Activated naive CD4-positive, alpha-beta T cell treated with anti-CD3 and anti-CD28 coated beads for 36 hours (primary cell): ENCODE measurements around the gene MKRN1. TPM values are rescaled to one million over a fixed set of nuclear protein-coding genes. Genes with fewer than 3 reads are reported as not detected.
A peak's percentile ranks its signal among the peaks of the same experiment; 100 is the strongest.
"Not testable (repeated sequence)": the region's sequence is repeated elsewhere in the genome, so short reads cannot be mapped to it uniquely, and the experiment has no call there.

Experiments used
- CTCF ChIA-PET: fragments of 350-600 bp; sonication (Branson Sonifier 250); formaldehyde crosslinking; loops from one replicate; lab custom pipeline; 2021; ENCODE audit warnings: antibody characterized with exemption; lab: Charles Lee
- DNase-seq: peaks from one replicate; pipeline ENCODE4 v3.0.0-alpha.2; 2020
- H3K27ac Mint-ChIP-seq: one replicate; pipeline ENCODE4 v1.8.0; 2021; ENCODE audit warnings: mild to moderate bottlenecking, mixed read lengths
- H3K27me3 Mint-ChIP-seq: one replicate; pipeline ENCODE4 v1.8.0; 2021; ENCODE audit warnings: low read depth, mixed read lengths
- H3K36me3 Mint-ChIP-seq: one replicate; pipeline ENCODE4 v1.8.0; 2021; ENCODE audit warnings: low read depth, mixed read lengths
- H3K4me1 Mint-ChIP-seq: one replicate; pipeline ENCODE4 v1.8.0; 2021; ENCODE audit warnings: low read depth, mixed read lengths
- H3K4me3 Mint-ChIP-seq: one replicate; pipeline ENCODE4 v1.8.0; 2021; ENCODE audit warnings: mild to moderate bottlenecking, moderate library complexity, mixed read lengths
- H3K9me3 Mint-ChIP-seq: one replicate; pipeline ENCODE4 v1.8.0; 2021; ENCODE audit warnings: mixed read lengths
- intact Hi-C: fragments of 100-400 bp; cut with micrococcal nuclease; formaldehyde crosslinking; loops from one replicate; pipeline ENCODE4 v1.15.1; 2023
- total RNA-seq, 2 experiments: library from RNA; stranded (reverse); gene quantifications; one replicate each; pipeline ENCODE4 v1.2.3, GENCODE V29; 2021

The MKRN1 gene
- total RNA-seq, 2 experiments from 2014 or later = 77.6 to 78.6 TPM

GRCh38 chr7:140478246-140479061, 851 bp downstream of the MKRN1 start:
- H3K9me3 Mint-ChIP-seq = no peaks in the 10 kb centered on the region
- peaks cover 34% of the 10 kb centered on the region for H3K4me1 Mint-ChIP-seq
- H3K36me3 Mint-ChIP-seq = peaks cover 2% of the 10 kb centered on the region
- CTCF ChIA-PET = interaction anchor here (0.5 to 3.6 kb wide), 5 partner anchors 10 to 102 kb away, joined by 3 to 30 read pairs (median 3); no protein-coding TSS in a partner anchor
- H3K27me3 Mint-ChIP-seq = no peaks in the 10 kb centered on the region
- intact Hi-C loops = loop anchor here (1.0 to 5.0 kb wide), 11 partner anchors 80 to 1381 kb away; partner anchors contain the start of genes BRAF, MRPS33, NDUFB2 and SLC37A3
- DNase-seq = peak; percentile 54
- peak overlapping the region; percentile 82 for H3K27ac Mint-ChIP-seq
- H3K4me3 Mint-ChIP-seq = peak overlapping the region; percentile 95

DNA sequence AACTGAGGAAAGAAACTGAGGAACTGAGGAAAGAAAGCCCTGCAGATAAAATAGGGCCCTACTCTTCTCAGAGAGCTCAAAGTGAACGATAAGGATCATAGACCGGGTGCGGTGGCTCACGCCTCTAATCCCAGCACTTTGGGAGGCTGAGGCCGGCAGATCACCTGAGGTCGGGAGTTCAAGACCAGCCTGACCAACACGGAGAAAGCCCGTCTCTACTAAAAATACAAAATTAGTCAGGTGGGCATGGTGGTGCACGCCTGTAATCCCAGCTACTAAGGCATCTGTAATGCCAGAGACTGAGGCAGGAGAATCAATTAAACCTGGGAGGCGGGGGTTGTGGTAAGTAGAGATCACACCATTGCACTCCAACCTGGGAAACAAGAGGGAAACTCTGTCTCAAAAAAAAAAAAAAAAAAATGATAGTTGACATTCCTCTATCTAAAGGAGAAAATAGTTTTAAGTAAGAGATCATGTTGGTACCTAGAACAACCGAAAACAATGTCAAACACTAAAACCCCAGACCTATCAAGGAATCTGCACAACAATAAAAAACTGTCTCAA, 2.5 kb downstream of the MKRN1 start:
- intact Hi-C loops = loop anchor here (1.0 to 5.0 kb wide), 6 partner anchors 74 to 1379 kb away; partner anchors contain the start of gene PARP12
- Mint-ChIP-seq H3K4me3 (peak overlapping the region; percentile 95), H3K27me3 (no peaks in the 10 kb centered on the region), H3K9me3 (no peaks in the 10 kb centered on the region), H3K36me3 (peaks cover 2% of the 10 kb centered on the region), H3K4me1 (peaks cover 39% of the 10 kb centered on the region), H3K27ac (peak overlapping the region; percentile 82)
- DNase-seq = peak; percentile 9
- CTCF ChIA-PET = interaction anchor here (0.6 to 3.6 kb wide), 20 partner anchors 10 to 1071 kb away, joined by 3 to 30 read pairs (median 4); no protein-coding TSS in a partner anchor

- Mint-ChIP-seq H3K9me3 (no peaks in the 10 kb centered on the region), H3K4me3 (no peak overlapping the region), H3K27ac (no peak overlapping the region), H3K27me3 (no peaks in the 10 kb centered on the region), H3K36me3 (peaks cover 4% of the 10 kb centered on the region), H3K4me1 (peaks cover 44% of the 10 kb centered on the region)
- intact Hi-C loops = loop anchor here (1.0 to 5.0 kb wide), 4 partner anchors 17 to 1379 kb away; no protein-coding TSS in a partner anchor
- peak; percentile 75 for DNase-seq
- CTCF ChIA-PET = interaction anchor here (0.7 to 3.6 kb wide), 9 partner anchors 13 to 538 kb away, joined by 3 to 30 read pairs (median 4); no protein-coding TSS in a partner anchor
Measured at GRCh38 chr7:140475747-140476333, 3.5 kb downstream of the MKRN1 start.

DNA sequence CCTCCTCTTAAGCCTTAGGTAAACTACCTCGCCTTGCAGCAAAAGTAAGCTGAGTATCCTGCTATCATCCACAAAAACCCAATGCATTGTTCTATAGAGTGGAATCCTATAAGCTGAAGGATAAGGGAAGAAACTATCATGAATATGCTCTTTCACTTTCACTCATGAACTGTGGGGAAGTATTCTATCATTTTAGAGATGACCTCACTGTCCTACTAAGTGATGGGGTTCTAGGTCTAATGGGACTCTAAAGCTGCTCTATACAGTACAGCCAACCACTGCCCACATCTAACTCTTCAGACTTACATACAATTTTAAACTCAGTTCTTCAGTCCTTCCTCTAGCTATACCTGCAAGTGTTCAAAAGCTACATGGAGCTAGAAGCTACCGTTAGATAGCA, 16.2 kb downstream of the MKRN1 start:
- intact Hi-C loops = no loop called here
- peaks cover 7% of the 10 kb centered on the region for H3K4me1 Mint-ChIP-seq
- CTCF ChIA-PET = interaction anchor here (0.7 to 2.0 kb wide), 7 partner anchors 9 to 31 kb away, joined by 3 to 8 read pairs (median 4); no protein-coding TSS in a partner anchor
- peaks cover 11% of the 10 kb centered on the region for H3K36me3 Mint-ChIP-seq
- no peak overlapping the region for H3K4me3 Mint-ChIP-seq
- no peaks in the 10 kb centered on the region for H3K9me3 Mint-ChIP-seq
- H3K27me3 Mint-ChIP-seq = no peaks in the 10 kb centered on the region
- no peak overlapping the region for H3K27ac Mint-ChIP-seq
- DNase-seq = no peak

DNA sequence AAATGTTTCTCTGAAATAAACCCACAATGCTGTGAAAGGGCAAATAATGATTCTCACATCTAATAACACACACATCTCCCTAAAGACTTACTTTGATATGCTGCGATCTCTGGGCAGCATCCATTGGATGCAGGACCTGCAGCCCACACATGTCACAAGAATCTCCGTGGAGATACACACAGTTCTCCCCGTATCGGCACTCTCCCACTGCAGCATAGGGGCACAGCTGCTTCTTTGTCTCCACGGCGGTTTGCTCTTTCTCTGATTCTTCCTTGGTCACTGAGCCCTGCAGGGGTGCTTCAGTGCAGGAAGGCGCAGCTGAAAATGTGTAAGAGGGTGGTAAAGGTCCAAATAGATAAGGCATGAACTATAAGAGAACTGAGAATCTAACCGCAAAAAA, 20.4 kb downstream of the MKRN1 start:
- intact Hi-C loops = no loop called here
- Mint-ChIP-seq H3K36me3 (peaks cover 19% of the 10 kb centered on the region), H3K9me3 (no peaks in the 10 kb centered on the region), H3K27ac (no peak overlapping the region), H3K4me1 (peaks cover 18% of the 10 kb centered on the region), H3K4me3 (no peak overlapping the region), H3K27me3 (no peaks in the 10 kb centered on the region)
- CTCF ChIA-PET = interaction anchor here (1.3 kb wide), 1 partner anchor 15 kb away, joined by 3 read pairs; no protein-coding TSS in a partner anchor
- no peak for DNase-seq

GRCh38 chr7:140458201-140458600, 21.1 kb downstream of the MKRN1 start:
- peaks cover 15% of the 10 kb centered on the region for H3K4me1 Mint-ChIP-seq
- no peak overlapping the region for H3K27ac Mint-ChIP-seq
- peaks cover 19% of the 10 kb centered on the region for H3K36me3 Mint-ChIP-seq
- intact Hi-C loops = no loop called here
- H3K27me3 Mint-ChIP-seq = no peaks in the 10 kb centered on the region
- no peaks in the 10 kb centered on the region for H3K9me3 Mint-ChIP-seq
- CTCF ChIA-PET = interaction anchor here (1.3 kb wide), 1 partner anchor 14 kb away, joined by 3 read pairs; no protein-coding TSS in a partner anchor
- DNase-seq = no peak
- no peak overlapping the region for H3K4me3 Mint-ChIP-seq

DNA sequence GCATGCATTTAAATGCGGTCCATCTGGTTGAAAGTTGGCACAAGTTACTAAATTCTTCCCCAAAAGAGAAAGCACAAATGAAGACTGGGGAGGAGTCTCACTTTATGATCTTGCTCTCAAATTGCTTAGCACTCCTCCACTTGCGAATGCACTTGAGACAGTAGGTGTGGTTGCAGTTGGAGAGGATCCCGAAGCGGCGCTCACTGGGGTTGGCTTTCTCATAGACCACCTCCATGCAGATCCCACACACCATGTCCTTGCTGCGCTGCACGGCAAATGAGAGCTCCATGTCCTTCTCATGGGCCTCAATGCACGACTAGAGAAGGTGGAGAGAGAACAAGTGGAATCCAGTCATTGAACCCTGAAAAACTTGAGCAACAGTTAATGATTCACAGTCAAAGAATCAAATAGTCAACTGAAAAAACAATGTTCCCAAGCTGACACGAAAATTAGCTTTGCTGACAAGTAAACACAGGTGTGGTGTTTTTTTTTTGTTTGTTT, 22.7 kb downstream of the MKRN1 start:
- Mint-ChIP-seq H3K27me3 (no peaks in the 10 kb centered on the region), H3K36me3 (peaks cover 19% of the 10 kb centered on the region), H3K27ac (no peak overlapping the region), H3K4me1 (peaks cover 15% of the 10 kb centered on the region), H3K4me3 (no peak overlapping the region), H3K9me3 (no peaks in the 10 kb centered on the region)
- no peak for DNase-seq
- CTCF ChIA-PET = interaction anchor here (0.7 to 1.6 kb wide), 3 partner anchors 11 to 66 kb away, joined by 3 to 7 read pairs (median 5); no protein-coding TSS in a partner anchor
- intact Hi-C loops = no loop called here

DNA sequence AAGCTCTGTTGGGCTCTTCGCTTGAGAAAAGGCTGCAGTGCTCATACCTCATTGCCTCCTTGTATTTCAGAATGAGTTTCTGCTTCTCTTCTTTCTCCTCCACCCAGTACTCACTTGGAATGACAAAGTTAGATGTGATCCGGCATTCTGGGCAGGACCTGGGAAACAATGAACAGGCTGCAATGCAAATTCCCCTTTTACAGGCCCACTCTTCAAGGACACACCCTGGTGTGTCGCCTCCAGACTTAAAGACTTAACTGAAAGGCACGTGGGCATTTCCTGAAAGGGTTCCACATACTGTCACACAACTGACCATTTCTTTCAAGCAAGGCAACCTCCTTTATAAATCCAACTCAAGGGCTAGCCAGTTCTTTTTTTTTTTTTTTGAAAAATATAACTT, 23.6 kb downstream of the MKRN1 start:
- H3K27ac Mint-ChIP-seq = no peak overlapping the region
- H3K4me1 Mint-ChIP-seq = peaks cover 19% of the 10 kb centered on the region
- H3K36me3 Mint-ChIP-seq = peaks cover 14% of the 10 kb centered on the region
- intact Hi-C loops = no loop called here
- H3K4me3 Mint-ChIP-seq = no peak overlapping the region
- CTCF ChIA-PET = interaction anchor here (0.7 to 1.6 kb wide), 4 partner anchors 10 to 226 kb away, joined by 3 to 7 read pairs (median 4); no protein-coding TSS in a partner anchor
- DNase-seq = no peak
- H3K9me3 Mint-ChIP-seq = no peaks in the 10 kb centered on the region
- no peaks in the 10 kb centered on the region for H3K27me3 Mint-ChIP-seq

DNA sequence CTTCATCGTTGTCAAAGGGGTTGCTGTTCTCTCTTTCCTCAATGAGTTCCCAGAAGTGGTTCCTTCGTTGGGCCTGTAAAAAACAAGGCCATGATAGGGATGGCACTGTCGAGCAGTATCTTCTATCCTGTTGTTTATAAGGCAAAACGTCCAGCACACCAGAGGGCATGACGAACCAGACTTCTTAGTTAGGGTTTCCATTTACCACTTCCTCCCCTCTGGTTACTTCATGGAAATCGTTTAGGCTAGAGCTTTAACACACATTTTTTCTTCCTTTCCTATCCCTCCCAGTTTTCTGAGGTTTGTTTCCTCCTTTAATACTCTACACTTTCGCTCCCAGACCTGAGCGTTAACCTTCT, 24.7 kb downstream of the MKRN1 start:
- intact Hi-C loops = no loop called here
- Mint-ChIP-seq H3K27ac (peak overlapping the region; percentile 50), H3K36me3 (peaks cover 12% of the 10 kb centered on the region), H3K4me1 (peaks cover 25% of the 10 kb centered on the region), H3K9me3 (no peaks in the 10 kb centered on the region), H3K4me3 (no peak overlapping the region), H3K27me3 (no peaks in the 10 kb centered on the region)
- CTCF ChIA-PET = interaction anchor here (0.6 to 1.1 kb wide), 2 partner anchors 9 to 75 kb away, joined by 3 read pairs; no protein-coding TSS in a partner anchor
- no peak for DNase-seq

DNA sequence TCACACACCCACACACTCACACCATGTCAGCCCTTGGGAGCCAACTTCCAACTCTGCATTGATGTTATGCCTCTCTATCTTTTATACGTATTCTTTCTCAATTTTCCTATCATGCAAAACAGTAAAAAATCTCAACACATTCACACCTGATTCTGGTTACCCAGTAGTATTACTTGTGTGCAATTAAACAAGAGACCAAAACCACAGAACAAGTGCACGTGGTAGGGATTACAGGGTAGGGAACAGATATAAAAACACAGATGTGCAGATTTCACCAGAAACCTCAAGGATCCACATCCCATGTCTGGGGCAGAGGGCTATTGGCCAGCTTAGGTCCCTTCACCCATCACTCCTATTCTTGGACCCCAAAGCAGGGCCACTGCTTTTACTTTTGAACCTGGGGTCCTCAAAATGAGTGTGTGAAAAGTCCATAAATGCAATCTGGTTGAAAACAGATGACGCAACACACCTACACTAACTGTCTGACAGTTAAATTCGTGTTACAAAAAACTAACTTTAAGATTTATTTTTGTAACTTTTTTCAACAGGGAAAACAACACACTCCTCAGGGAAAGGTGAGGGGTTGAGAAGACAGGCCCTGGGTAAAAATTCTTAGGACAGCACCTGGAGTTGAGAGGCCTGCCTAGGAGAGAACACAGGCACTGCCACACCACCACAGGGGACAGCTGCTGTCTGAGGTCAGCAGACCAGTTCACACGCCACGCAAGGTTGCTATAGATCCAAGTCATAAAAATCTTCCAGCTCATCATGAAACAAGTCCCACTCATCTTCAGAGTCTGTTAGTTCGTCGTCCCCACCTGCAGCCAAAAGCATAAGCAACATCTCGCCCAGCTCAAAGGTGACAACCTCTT, 25.3 kb downstream of the MKRN1 start:
- H3K4me3 Mint-ChIP-seq, H3K9me3 Mint-ChIP-seq, intact Hi-C loops, H3K27me3 Mint-ChIP-seq: not testable (repeated sequence)
- CTCF ChIA-PET = interaction anchor here (0.6 to 1.6 kb wide), 5 partner anchors 8 to 100 kb away, joined by 3 to 8 read pairs (median 3); no protein-coding TSS in a partner anchor
- peak; percentile 8 for DNase-seq
- Mint-ChIP-seq H3K36me3 (peaks cover 11% of the 10 kb centered on the region), H3K4me1 (peaks cover 25% of the 10 kb centered on the region), H3K27ac (peak overlapping the region; percentile 50)

- intact Hi-C loops = no loop called here
- Mint-ChIP-seq H3K36me3 (peaks cover 8% of the 10 kb centered on the region), H3K4me3 (no peak overlapping the region), H3K9me3 (no peaks in the 10 kb centered on the region), H3K4me1 (peaks cover 25% of the 10 kb centered on the region), H3K27ac (no peak overlapping the region), H3K27me3 (no peaks in the 10 kb centered on the region)
- DNase-seq = no peak
- CTCF ChIA-PET = interaction anchor here (0.6 to 1.6 kb wide), 4 partner anchors 9 to 133 kb away, joined by 3 to 8 read pairs (median 4); no protein-coding TSS in a partner anchor
Measured at GRCh38 chr7:140453273-140453672, 26.0 kb downstream of the MKRN1 start.
